Small intestine (tissue), 7 donors: ENCODE data around the gene OSTF1. TPM values are rescaled to one million over a fixed set of nuclear protein-coding genes. Genes with fewer than 3 reads are reported as not detected.

ENCODE experiments used
- DNase-seq, 2 donors: peaks; one replicate each; pipeline versions ENCODE4 v3.0.0 to v3.0.0-alpha.2; 2013
- FAIRE-seq: peaks from 2 replicates; lab custom pipeline; 2012; peaks lifted over from hg19 to GRCh38; lab: Jason Lieb, UNC
- H3K27ac ChIP-seq, 3 donors: one replicate each; pipeline ENCODE4 v1.5.1; 2013; ENCODE audit warnings: low read length in 2 of 3, mild to moderate bottlenecking in 2 of 3, control low read depth in 1 of 3, inconsistent platforms in 1 of 3, low read depth in 1 of 3, moderate library complexity in 1 of 3
- H3K27me3 ChIP-seq, 3 donors: one replicate each; pipeline ENCODE4 v1.6.1; 2013; ENCODE audit warnings: low read length in 3 of 3, inconsistent platforms in 1 of 3; ENCODE audit not compliant: control insufficient read depth in 3 of 3, insufficient read depth in 3 of 3
- H3K36me3 ChIP-seq, 3 donors: one replicate each; pipeline ENCODE4 v1.6.1; 2013; ENCODE audit warnings: low read length in 3 of 3, inconsistent platforms in 1 of 3, low read depth in 1 of 3, mild to moderate bottlenecking in 1 of 3, moderate library complexity in 1 of 3; ENCODE audit not compliant: control insufficient read depth in 3 of 3, insufficient read depth in 2 of 3
- H3K4me1 ChIP-seq, 3 donors: one replicate each; pipeline ENCODE4 v1.6.1; 2013; ENCODE audit warnings: low read length in 2 of 3, inconsistent platforms in 1 of 3, low read depth in 1 of 3, mild to moderate bottlenecking in 1 of 3, moderate library complexity in 1 of 3; ENCODE audit not compliant: control insufficient read depth in 3 of 3, insufficient read depth in 2 of 3
- H3K4me3 ChIP-seq, 3 donors: one replicate each; pipeline ENCODE4 v1.5.1; 2013; ENCODE audit warnings: low read length in 3 of 3, control low read depth in 1 of 3, inconsistent platforms in 1 of 3, low read depth in 1 of 3, mild to moderate bottlenecking in 1 of 3, moderate library complexity in 1 of 3
- H3K9me3 ChIP-seq, 2 donors: one replicate each; pipeline ENCODE4 v1.6.1; 2013; ENCODE audit warnings: low read depth in 1 of 2, low read length in 1 of 2; ENCODE audit not compliant: control insufficient read depth in 2 of 2, insufficient read depth in 1 of 2
- WGBS, 3 donors: extraction: QIAGEN DNeasy Blood & Tissue Kit; methylation state at CpG; one replicate each; pipeline ENCODE4 v1.1.7; 2013; 5-methylcytosine and 5-hydroxymethylcytosine counted together
- polyA plus RNA-seq, 4 donors: library from polyadenylated mRNA; stranded (reverse) in 3 of 4; unstranded in 1 of 4; fragments of 200-250 nt in 3 of 4; fragments of 120-200 nt in 1 of 4; gene quantifications; one replicate each; pipeline versions ENCODE4 v1.2.1 to v1.2.3, GENCODE V29; 2013
- donor health status: healthy with polysubstance abuse.
- donor health status: control.
- donor health status: control.
- donor health status: Bipolar disorder and iron deficiency.
- donor health status: healthy.

OSTF1 gene
- polyA plus RNA-seq, 4 donors = 37.0 to 48.9 (median 43.5) TPM

- Histone ChIP-seq H3K27ac (no peak overlapping the region), H3K9me3 (peaks cover 0 to 3% of the 10 kb centered on the region in 2 donors), H3K4me1 (no peaks in the 10 kb centered on the region), H3K4me3 (no peak overlapping the region), H3K27me3 (no peaks in the 10 kb centered on the region), H3K36me3 (peaks cover 2 to 15% (median 10%) of the 10 kb centered on the region in 3 donors)
- DNase-seq (no peak), FAIRE-seq (no peak)
- WGBS, 3 donors = 75 to 93% (median 87%) methylated on average over 4 of the region's 4 CpGs
These were observed 28.0 kb downstream of the OSTF1 start for GRCh38 chr9:75116306-75116705.

DNA sequence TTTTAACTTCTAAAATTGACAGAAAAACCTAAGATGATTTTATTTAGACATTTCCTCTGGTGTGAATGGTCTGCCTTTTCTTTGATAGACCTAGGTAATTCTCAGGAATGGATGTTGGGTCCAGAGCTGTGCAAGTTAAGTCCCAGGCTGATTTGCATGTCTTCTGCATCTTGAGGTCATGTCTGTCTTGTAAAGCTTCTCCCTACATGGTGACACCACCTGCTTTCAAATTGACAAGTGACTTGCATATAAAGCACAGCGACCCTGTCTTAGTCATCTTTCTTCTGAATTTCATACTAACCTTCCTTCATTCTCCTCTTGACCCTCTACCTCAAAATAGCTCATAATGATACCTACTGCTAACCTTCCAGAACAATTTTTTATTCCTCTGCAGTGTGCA, 29.2 kb downstream of the OSTF1 start:
- FAIRE-seq = no peak
- no peaks in the 10 kb centered on the region for H3K27me3 ChIP-seq

GRCh38 chr9:75120686-75121085, 32.4 kb downstream of the OSTF1 start:
- H3K9me3 ChIP-seq = peaks cover 0 to 3% of the 10 kb centered on the region in 2 donors
- 89 to 94% (median 92%) methylated on average over 4 of the region's 4 CpGs for WGBS, 3 donors
- peaks cover 2 to 20% (median 13%) of the 10 kb centered on the region in 3 donors for H3K36me3 ChIP-seq
- no peaks in the 10 kb centered on the region for H3K4me1 ChIP-seq
- FAIRE-seq (no peak), DNase-seq (no peak)
- H3K4me3 ChIP-seq = no peak overlapping the region
- no peaks in the 10 kb centered on the region for H3K27me3 ChIP-seq
- no peak overlapping the region for H3K27ac ChIP-seq

More for the DNA sequence above, 29.2 kb downstream of the OSTF1 start:
- 68 to 93% (median 84%) methylated on average over 1 of the region's 1 CpG for WGBS, 3 donors
- no peak for DNase-seq
- Histone ChIP-seq H3K4me1 (no peaks in the 10 kb centered on the region), H3K9me3 (peaks cover 0 to 3% of the 10 kb centered on the region in 2 donors), H3K27ac (no peak overlapping the region), H3K4me3 (no peak overlapping the region), H3K36me3 (peaks cover 2 to 20% (median 12%) of the 10 kb centered on the region in 3 donors)

- Histone ChIP-seq H3K27me3 (no peaks in the 10 kb centered on the region), H3K27ac (no peak overlapping the region), H3K9me3 (peaks cover 0 to 3% of the 10 kb centered on the region in 2 donors), H3K4me3 (no peak overlapping the region), H3K4me1 (no peaks in the 10 kb centered on the region), H3K36me3 (peaks cover 2 to 20% (median 13%) of the 10 kb centered on the region in 3 donors)
- no peak for DNase-seq
- 83 to 90% (median 84%) methylated on average over 5 of the region's 5 CpGs for WGBS, 3 donors
- FAIRE-seq = no peak
These were observed 33.7 kb downstream of the OSTF1 start for GRCh38 chr9:75121914-75122558.

DNA sequence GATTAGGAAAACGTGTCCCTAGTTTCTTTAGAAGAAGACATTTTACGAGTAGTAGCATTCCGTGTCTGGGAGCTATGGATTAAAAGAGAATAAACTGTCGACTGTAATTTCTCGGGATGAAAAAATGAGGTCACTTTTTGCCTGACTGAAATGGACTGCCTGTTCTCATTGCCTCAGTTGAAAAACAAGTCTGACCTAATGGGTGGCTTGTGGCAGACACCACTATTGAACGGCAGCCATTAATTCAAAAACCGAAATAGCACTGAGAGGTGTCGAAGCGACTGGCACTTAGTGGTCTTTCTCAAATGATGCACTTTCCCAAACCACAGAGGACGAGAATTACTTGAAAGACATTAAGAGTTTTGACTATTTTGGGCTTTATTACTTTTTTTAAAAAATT, 35.4 kb downstream of the OSTF1 start:
- H3K36me3 ChIP-seq = peaks cover 2 to 17% (median 10%) of the 10 kb centered on the region in 3 donors
- DNase-seq (no peak), FAIRE-seq (no peak)
- WGBS, 3 donors = 90 to 97% (median 91%) methylated on average over 10 of the region's 10 CpGs
- H3K27me3 ChIP-seq = no peaks in the 10 kb centered on the region
- H3K4me3 ChIP-seq = no peak overlapping the region
- H3K4me1 ChIP-seq = no peaks in the 10 kb centered on the region
- H3K27ac ChIP-seq = no peak overlapping the region
- H3K9me3 ChIP-seq = no peaks in the 10 kb centered on the region

- WGBS, 3 donors = 74 to 79% (median 77%) methylated on average over 2 of the region's 2 CpGs
These were observed 40.2 kb downstream of the OSTF1 start for GRCh38 chr9:75128535-75128934.

DNA sequence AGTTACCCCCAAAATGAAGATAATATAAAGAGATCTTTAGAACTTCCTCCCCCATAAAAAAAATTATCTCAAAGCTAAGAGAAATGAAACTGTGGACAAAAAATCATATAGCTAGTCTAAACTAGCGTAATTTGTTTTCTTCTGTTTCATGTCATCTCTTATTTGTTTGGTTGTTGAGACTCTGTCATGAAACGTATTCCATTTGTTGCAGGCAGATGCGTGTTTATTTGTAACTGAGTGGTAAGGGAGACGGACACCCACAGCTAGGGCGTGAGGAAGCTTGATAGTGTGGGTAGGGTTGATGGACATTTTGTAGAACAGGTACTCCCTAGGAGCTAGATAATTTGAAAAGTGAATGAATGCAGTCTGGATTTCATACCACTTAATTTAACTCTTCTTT, 41.9 kb downstream of the OSTF1 start:
- WGBS, 3 donors = 91 to 96% (median 95%) methylated on average over 5 of the region's 5 CpGs
- Histone ChIP-seq H3K27me3 (no peaks in the 10 kb centered on the region), H3K4me1 (no peaks in the 10 kb centered on the region), H3K4me3 (no peak overlapping the region), H3K27ac (no peak overlapping the region), H3K9me3 (no peaks in the 10 kb centered on the region), H3K36me3 (peaks cover 9 to 11% (median 10%) of the 10 kb centered on the region in 3 donors)
- DNase-seq (no peak), FAIRE-seq (no peak)

More at GRCh38 chr9:75128535-75128934, 40.2 kb downstream of the OSTF1 start:
- Histone ChIP-seq H3K27ac (no peak overlapping the region), H3K36me3 (peaks cover 6 to 9% (median 8%) of the 10 kb centered on the region in 3 donors), H3K4me3 (no peak overlapping the region), H3K4me1 (no peaks in the 10 kb centered on the region), H3K9me3 (no peaks in the 10 kb centered on the region), H3K27me3 (no peaks in the 10 kb centered on the region)
- FAIRE-seq = no peak
- DNase-seq = no peak

- no peak overlapping the region for H3K4me3 ChIP-seq
- no peaks in the 10 kb centered on the region for H3K27me3 ChIP-seq
- no peak for DNase-seq
- peaks cover 11 to 13% (median 11%) of the 10 kb centered on the region in 3 donors for H3K36me3 ChIP-seq
- FAIRE-seq = no peak
- WGBS, 3 donors = 62 to 87% (median 78%) methylated on average over 5 of the region's 5 CpGs
- no peak overlapping the region for H3K27ac ChIP-seq
- no peaks in the 10 kb centered on the region for H3K4me1 ChIP-seq
- H3K9me3 ChIP-seq = no peaks in the 10 kb centered on the region
These were observed 42.4 kb downstream of the OSTF1 start for GRCh38 chr9:75130621-75131230.
